Neural cell (in vitro differentiated cells): ENCODE measurements around the gene DNAJC10. TPM values are rescaled to one million over a fixed set of nuclear protein-coding genes. Genes with fewer than 3 reads are reported as not detected.
"Not testable (repeated sequence)": the region's sequence is repeated elsewhere in the genome, so short reads cannot be mapped to it uniquely, and the experiment has no call there.

Experiments used
- H2AFZ ChIP-seq: fragments of 200-600, 300-800 bp; sonication (generic), shearing (Covaris generic); 2 replicates; pipeline ENCODE4 v1.6.0; 2014; ENCODE audit warnings: low read depth, mild to moderate bottlenecking, antibody characterized with exemption, low read length, moderate library complexity
- H3F3A ChIP-seq: fragments of 200-600 bp; shearing (Covaris generic); 2 replicates; pipeline ENCODE4 v1.6.1; 2016; ENCODE audit warnings: mild to moderate bottlenecking, moderate library complexity, mixed read lengths, antibody characterized with exemption, low read length; ENCODE audit not compliant: insufficient read depth, poor library complexity, severe bottlenecking
- H3K27ac ChIP-seq: fragments of 200-600, 300-800 bp; sonication (generic), shearing (Covaris generic); 2 replicates; pipeline ENCODE4 v1.5.1; 2014; ENCODE audit warnings: mild to moderate bottlenecking, low read length, moderate library complexity
- H3K27me3 ChIP-seq: fragments of 300-800, 200-600 bp; sonication (generic), shearing (Covaris generic); 2 replicates; pipeline ENCODE4 v1.6.0; 2014; ENCODE audit warnings: mild to moderate bottlenecking, low read depth, low read length, moderate library complexity; ENCODE audit not compliant: insufficient read depth
- H3K36me3 ChIP-seq: fragments of 300-800, 200-600 bp; sonication (generic), shearing (Covaris generic); 2 replicates; pipeline ENCODE4 v1.5.1; 2014; ENCODE audit warnings: mild to moderate bottlenecking, antibody characterized with exemption, low read length, moderate library complexity; ENCODE audit not compliant: insufficient read depth
- H3K4me2 ChIP-seq: fragments of 300-800, 200-600 bp; sonication (generic), shearing (Covaris generic); 2 replicates; pipeline ENCODE4 v1.6.0; 2014; ENCODE audit warnings: mild to moderate bottlenecking, low read length
- H3K4me3 ChIP-seq: fragments of 300-800, 200-600 bp; sonication (generic), shearing (Covaris generic); 2 replicates; pipeline ENCODE4 v1.5.1; 2014; ENCODE audit warnings: mild to moderate bottlenecking, low read length, moderate library complexity
- H3K79me2 ChIP-seq: fragments of 200-600 bp; shearing (Covaris generic); replicated peaks from 2 replicates; pipeline ENCODE4 v1.6.0; 2014; ENCODE audit warnings: mild to moderate bottlenecking, low read length, moderate library complexity; ENCODE audit not compliant: insufficient read depth
- H3K9ac ChIP-seq: fragments of 300-800, 200-600 bp; sonication (generic), shearing (Covaris generic); 2 replicates; pipeline ENCODE4 v1.6.1; 2016; ENCODE audit warnings: mild to moderate bottlenecking, low read length, mixed read lengths
- H3K9me2 ChIP-seq: fragments of 200-600 bp; shearing (Covaris generic); 2 replicates; pipeline ENCODE4 v1.6.1; 2016; ENCODE audit warnings: mild to moderate bottlenecking, low read length, mixed read lengths; ENCODE audit not compliant: insufficient read depth
- H3K9me3 ChIP-seq: fragments of 200-600, 300-800 bp; sonication (generic), shearing (Covaris generic); 2 replicates; pipeline ENCODE4 v1.6.1; 2016; ENCODE audit warnings: mild to moderate bottlenecking, mixed run types, low read length, moderate library complexity, mixed read lengths
- H4K20me1 ChIP-seq: fragments of 200-600 bp; shearing (Covaris generic); 2 replicates; pipeline ENCODE4 v1.6.1; 2016; ENCODE audit warnings: mild to moderate bottlenecking, mixed run types; ENCODE audit not compliant: insufficient read depth
- CTCF ChIP-seq: fragments of 450-650 bp; IDR thresholded peaks from 2 replicates; pipeline ENCODE4 v1.5.1; 2014; ENCODE audit warnings: antibody characterized with exemption, mild to moderate bottlenecking, moderate library complexity; ENCODE audit not compliant: poor library complexity, severe bottlenecking
- EP300 ChIP-seq: fragments of 450-650 bp; conservative IDR thresholded peaks from 2 replicates; pipeline ENCODE4 v1.6.1; 2014; ENCODE audit warnings: antibody characterized with exemption, mild to moderate bottlenecking, moderate library complexity; ENCODE audit not compliant: poor library complexity, severe bottlenecking
- EZH2 ChIP-seq: fragments of 200-600, 300-800 bp; shearing (Covaris generic), sonication (generic); IDR thresholded peaks from 2 replicates; pipeline ENCODE4 v1.6.1; 2014; ENCODE audit warnings: antibody characterized with exemption, low read length, borderline replicate concordance, mild to moderate bottlenecking; ENCODE audit not compliant: insufficient read depth, poor library complexity, severe bottlenecking
- MXI1 ChIP-seq: fragments of 450-650 bp; conservative IDR thresholded peaks from 2 replicates; pipeline ENCODE4 v1.6.1; 2014; ENCODE audit warnings: antibody characterized with exemption, mild to moderate bottlenecking; ENCODE audit not compliant: poor library complexity, severe bottlenecking
- POLR2AphosphoS5 ChIP-seq: IDR thresholded peaks from 2 replicates; pipeline ENCODE4 v1.6.1; 2012
- RAD21 ChIP-seq: fragments of 450-650 bp; conservative IDR thresholded peaks from 2 replicates; pipeline ENCODE4 v1.6.1; 2014; ENCODE audit warnings: antibody characterized with exemption, mild to moderate bottlenecking, moderate library complexity
- REST ChIP-seq: IDR thresholded peaks from 2 replicates; pipeline ENCODE4 v1.6.1; 2012; ENCODE audit warnings: borderline replicate concordance
- SMC3 ChIP-seq: fragments of 450-650 bp; conservative IDR thresholded peaks from 2 replicates; pipeline ENCODE4 v1.6.1; 2014; ENCODE audit warnings: antibody characterized with exemption, mild to moderate bottlenecking, moderate library complexity; ENCODE audit not compliant: poor library complexity
- TAF1 ChIP-seq: IDR thresholded peaks from 2 replicates; pipeline ENCODE4 v1.6.1; 2012; ENCODE audit warnings: low read depth
- polyA plus RNA-seq: library from polyadenylated mRNA; depleted of rRNA; stranded (reverse); fragments of >200 nt; gene quantifications from 2 replicates; pipeline ENCODE4 v1.2.3, GENCODE V29; 2014

DNAJC10 gene
- polyA plus RNA-seq, 1 donor from 2014 or later, result 92.5 TPM

- H2AFZ ChIP-seq, result no peak overlapping the region
- no peaks in the 10 kb centered on the region for H3K27me3 ChIP-seq
- H3K9me2 ChIP-seq, result no peaks in the 10 kb centered on the region
- H3K36me3 ChIP-seq, result no peaks in the 10 kb centered on the region
- H3K4me2 ChIP-seq, result no peak overlapping the region
- no peaks in the 10 kb centered on the region for H4K20me1 ChIP-seq
- no peak overlapping the region for H3K27ac ChIP-seq
- no peak overlapping the region for H3K4me3 ChIP-seq
- no peaks in the 10 kb centered on the region for H3F3A ChIP-seq
- no peak overlapping the region for H3K9ac ChIP-seq
- no peak for TF ChIP-seq EP300
- TF ChIP-seq MXI1, result no peak
- no peak for TF ChIP-seq POLR2AphosphoS5
- TF ChIP-seq TAF1, result no peak
- TF ChIP-seq REST, result no peak
- TF ChIP-seq SMC3, result no peak
- no peak for TF ChIP-seq RAD21
- no peak for TF ChIP-seq CTCF
- TF ChIP-seq EZH2, result no peak
- H3K79me2 ChIP-seq, result no peaks in the 10 kb centered on the region
- no peaks in the 10 kb centered on the region for H3K9me3 ChIP-seq
These were observed 33.8 kb upstream of the DNAJC10 start for GRCh38 chr2:182682210-182682609.

GRCh38 chr2:182685559-182685958 is 30.5 kb upstream of the DNAJC10 start:
- no peak overlapping the region for H3K9ac ChIP-seq

GRCh38 chr2:182686763-182687162 is 29.3 kb upstream of the DNAJC10 start:
- not testable (repeated sequence) for H2AFZ ChIP-seq, H3K79me2 ChIP-seq, H3K36me3 ChIP-seq, H3K27me3 ChIP-seq, H3F3A ChIP-seq, H4K20me1 ChIP-seq, H3K27ac ChIP-seq, H3K9ac ChIP-seq, H3K4me3 ChIP-seq, H3K9me3 ChIP-seq, H3K4me2 ChIP-seq, H3K9me2 ChIP-seq

More at GRCh38 chr2:182685559-182685958, 30.5 kb upstream of the DNAJC10 start:
- H3K27ac ChIP-seq, result no peak overlapping the region
- H3K36me3 ChIP-seq, result no peaks in the 10 kb centered on the region
- H3K79me2 ChIP-seq, result no peaks in the 10 kb centered on the region
- no peaks in the 10 kb centered on the region for H3F3A ChIP-seq
- no peak overlapping the region for H3K4me3 ChIP-seq
- no peak overlapping the region for H3K4me2 ChIP-seq
- no peaks in the 10 kb centered on the region for H3K9me2 ChIP-seq
- H4K20me1 ChIP-seq, result no peaks in the 10 kb centered on the region
- H2AFZ ChIP-seq, result no peak overlapping the region
- TF ChIP-seq SMC3, result no peak
- TF ChIP-seq RAD21, result no peak
- TF ChIP-seq REST, result no peak
- no peak for TF ChIP-seq EZH2
- TF ChIP-seq POLR2AphosphoS5, result no peak
- no peaks in the 10 kb centered on the region for H3K9me3 ChIP-seq
- H3K27me3 ChIP-seq, result no peaks in the 10 kb centered on the region
